SH-SY5Y (cell line): Measurements from ENCODE around the gene C1orf141.

Source experiments
- GATA2 ChIP-seq: IDR thresholded peaks from 2 replicates; pipeline ENCODE4 v1.6.1; 2011; ENCODE audit warnings: mild to moderate bottlenecking, low read depth, low read length
- GATA3 ChIP-seq: IDR thresholded peaks from 2 replicates; pipeline ENCODE4 v1.6.1; 2011; ENCODE audit warnings: low read depth, mild to moderate bottlenecking, low read length, moderate library complexity

DNA sequence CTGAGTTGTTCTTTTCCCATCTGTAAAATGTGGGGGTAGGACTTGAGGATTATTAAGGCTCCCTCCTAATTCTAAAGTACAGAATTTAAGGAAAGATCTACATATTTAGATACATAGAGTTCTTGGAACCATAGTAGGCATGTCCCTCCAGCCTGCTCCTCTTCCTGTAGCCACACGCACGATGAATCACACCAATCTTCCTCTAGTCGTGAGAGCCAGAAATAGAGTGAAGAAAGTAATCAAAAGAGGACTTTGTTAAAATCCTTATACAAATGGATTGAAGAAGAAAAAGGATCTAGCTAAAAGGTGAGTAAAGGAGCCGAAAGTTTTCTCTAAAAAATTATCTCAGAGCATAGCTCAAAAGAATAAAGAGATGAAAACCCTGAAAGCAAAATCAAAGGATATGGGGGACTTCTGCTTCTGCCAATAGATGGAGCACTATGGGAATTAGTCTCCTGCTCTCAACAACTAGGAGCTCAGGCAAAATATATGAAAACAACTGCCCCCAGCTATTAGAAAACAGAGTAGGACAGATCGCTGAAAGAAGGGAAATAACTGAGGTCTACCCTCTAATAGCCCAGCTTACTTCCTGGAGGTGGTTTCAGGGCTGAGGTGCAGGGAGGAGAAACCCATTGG, 8.5 kb downstream of the C1orf141 start:
- no peak for TF ChIP-seq GATA2
- no peak for TF ChIP-seq GATA3
